ENCODE results near the gene FAM3A. TPM values are rescaled to one million over a fixed set of nuclear protein-coding genes. Genes with fewer than 3 reads are reported as not detected.

Gene FAM3A
- total RNA-seq, 1 experiment from 2014 or later: 88.8 TPM

DNA sequence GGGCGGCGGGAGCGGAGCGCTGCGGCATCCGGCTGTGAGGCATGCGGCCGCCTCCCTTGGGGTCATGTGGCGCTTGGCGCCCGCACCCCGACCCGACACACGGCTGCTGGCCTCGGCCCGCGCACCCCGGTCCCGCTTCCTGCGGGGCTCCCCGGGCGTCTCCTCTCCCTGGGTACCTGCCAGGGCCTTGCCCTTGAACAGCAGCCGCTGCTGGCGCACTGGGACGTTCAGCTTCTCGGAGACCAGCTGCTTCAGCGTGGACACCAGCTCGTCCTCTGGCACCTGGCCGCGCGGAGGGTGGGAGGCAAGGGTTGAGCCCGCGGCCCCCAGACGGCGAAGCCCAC lies 30.0 kb downstream of the FAM3A start:
- Histone ChIP-seq H3K27me3 (ENCODE audit: control insufficient read depth, insufficient read depth, low read length) (no peaks in the 10 kb centered on the region), H3K4me3 (ENCODE audit: low read depth in 2 of 2, low read length in 2 of 2) (peak overlapping the region; percentile 63 to 71), H3K4me1 (ENCODE audit: control insufficient read depth, insufficient read depth, low read length) (peaks cover 28% of the 10 kb centered on the region), H3K9me3 (ENCODE audit: control insufficient read depth, insufficient read depth, low read depth, low read length) (no peaks in the 10 kb centered on the region), H3K27ac (ENCODE audit: low read length) (peak overlapping the region; percentile 78), H3K36me3 (ENCODE audit: control insufficient read depth, insufficient read depth, low read length) (no peaks in the 10 kb centered on the region)
- no peak for TF ChIP-seq TCF7L2 (IDR thresholded peaks at IDR 0.05; ENCODE audit: low read depth, low read length)
- TF ChIP-seq SIN3A (IDR thresholded peaks at IDR 0.05; ENCODE audit: borderline replicate concordance, insufficient read depth, low read depth, low read length): no peak
- no peak for TF ChIP-seq POLR2AphosphoS5 (IDR thresholded peaks at IDR 0.05; ENCODE audit: low read depth, low read length)
- TF ChIP-seq REST (IDR thresholded peaks at IDR 0.05; ENCODE audit: insufficient read depth in 1 of 2, low read depth in 2 of 2, low read length in 1 of 2): no peak
- TF ChIP-seq, protein P1, sequence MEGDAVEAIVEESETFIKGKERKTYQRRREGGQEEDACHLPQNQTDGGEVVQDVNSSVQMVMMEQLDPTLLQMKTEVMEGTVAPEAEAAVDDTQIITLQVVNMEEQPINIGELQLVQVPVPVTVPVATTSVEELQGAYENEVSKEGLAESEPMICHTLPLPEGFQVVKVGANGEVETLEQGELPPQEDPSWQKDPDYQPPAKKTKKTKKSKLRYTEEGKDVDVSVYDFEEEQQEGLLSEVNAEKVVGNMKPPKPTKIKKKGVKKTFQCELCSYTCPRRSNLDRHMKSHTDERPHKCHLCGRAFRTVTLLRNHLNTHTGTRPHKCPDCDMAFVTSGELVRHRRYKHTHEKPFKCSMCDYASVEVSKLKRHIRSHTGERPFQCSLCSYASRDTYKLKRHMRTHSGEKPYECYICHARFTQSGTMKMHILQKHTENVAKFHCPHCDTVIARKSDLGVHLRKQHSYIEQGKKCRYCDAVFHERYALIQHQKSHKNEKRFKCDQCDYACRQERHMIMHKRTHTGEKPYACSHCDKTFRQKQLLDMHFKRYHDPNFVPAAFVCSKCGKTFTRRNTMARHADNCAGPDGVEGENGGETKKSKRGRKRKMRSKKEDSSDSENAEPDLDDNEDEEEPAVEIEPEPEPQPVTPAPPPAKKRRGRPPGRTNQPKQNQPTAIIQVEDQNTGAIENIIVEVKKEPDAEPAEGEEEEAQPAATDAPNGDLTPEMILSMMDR (IDR thresholded peaks at IDR 0.05): no peak
- ChIA-PET CTCF (no interaction called here), POLR2A (no interaction called here)
- ATAC-seq (peak; percentile 0; the same call in 1 of the 2 replicates), DNase-seq (ENCODE audit: low read depth, low spot score) (no peak)
- intact Hi-C loops (cut with micrococcal nuclease; ENCODE audit: unreplicated experiment) (no loop called here), in situ Hi-C loops (cut with HindIII; ENCODE audit: low pct_unique_long_range_greater_than_20kb, low sequenced_read_pairs) (no loop called here)
- BruUV-seq (replicated peaks): no TSS peak

- intact Hi-C loops (cut with micrococcal nuclease; ENCODE audit: unreplicated experiment) (no loop called here), in situ Hi-C loops (cut with HindIII; ENCODE audit: low pct_unique_long_range_greater_than_20kb, low sequenced_read_pairs) (no loop called here)
- POLR2A ChIA-PET: no interaction called here
- peak overlapping the region; percentile 63 to 71 for H3K4me3 ChIP-seq (ENCODE audit: low read depth in 2 of 2, low read length in 2 of 2)
- peak overlapping the region; percentile 78 for H3K27ac ChIP-seq (ENCODE audit: low read length)
- H3K4me1 ChIP-seq (ENCODE audit: control insufficient read depth, insufficient read depth, low read length): peaks cover 28% of the 10 kb centered on the region
- CTCF ChIA-PET: no interaction called here
- H3K36me3 ChIP-seq (ENCODE audit: control insufficient read depth, insufficient read depth, low read length): no peaks in the 10 kb centered on the region
- BruUV-seq (replicated peaks): no TSS peak
- no peak for TF ChIP-seq REST (IDR thresholded peaks at IDR 0.05; ENCODE audit: insufficient read depth in 1 of 2, low read depth in 2 of 2, low read length in 1 of 2)
- TF ChIP-seq TCF7L2 (IDR thresholded peaks at IDR 0.05; ENCODE audit: low read depth, low read length): no peak
- no peak for TF ChIP-seq POLR2AphosphoS5 (IDR thresholded peaks at IDR 0.05; ENCODE audit: low read depth, low read length)
- TF ChIP-seq, protein P1 (IDR thresholded peaks at IDR 0.05): no peak
- TF ChIP-seq SIN3A (IDR thresholded peaks at IDR 0.05; ENCODE audit: borderline replicate concordance, insufficient read depth, low read depth, low read length): no peak
- no peaks in the 10 kb centered on the region for H3K27me3 ChIP-seq (ENCODE audit: control insufficient read depth, insufficient read depth, low read length)
- DNase-seq (ENCODE audit: low read depth, low spot score) (no peak), ATAC-seq (no peak)
- H3K9me3 ChIP-seq (ENCODE audit: control insufficient read depth, insufficient read depth, low read depth, low read length): no peaks in the 10 kb centered on the region
Measured at GRCh38 chrX:154485150-154486051, 30.6 kb downstream of the FAM3A start.
